Measurements from ENCODE around the gene ABCB11.

The ABCB11 gene

GRCh38 chr2:169009865-169010579 is 21.1 kb downstream of the ABCB11 start:
- H3K27ac ChIP-seq (ENCODE audit: low read depth in 2 of 2, low read length in 2 of 2), result peak overlapping the region; percentile 43 to 80
- H3K9me3 ChIP-seq (ENCODE audit: control insufficient read depth in 2 of 2, low read length in 2 of 2), result no peaks in the 10 kb centered on the region
- no peaks in the 10 kb centered on the region for H3K27me3 ChIP-seq (ENCODE audit: control insufficient read depth in 2 of 2, insufficient read depth in 2 of 2, low read length in 2 of 2)
- H3K36me3 ChIP-seq (ENCODE audit: control insufficient read depth in 2 of 2, insufficient read depth in 2 of 2, low read length in 2 of 2), result no peaks in the 10 kb centered on the region
- peaks cover 20 to 33% of the 10 kb centered on the region in 2 donors for H3K4me1 ChIP-seq (ENCODE audit: control insufficient read depth in 2 of 2, insufficient read depth in 2 of 2, low read length in 2 of 2)
- peak overlapping the region in 1 of 2 donors; percentile 10 for H3K9ac ChIP-seq (ENCODE audit: low read depth in 1 of 2, low read length in 2 of 2)
- H3K4me3 ChIP-seq (ENCODE audit: low read length in 2 of 2), result peak overlapping the region in 1 of 2 donors; percentile 28

DNA sequence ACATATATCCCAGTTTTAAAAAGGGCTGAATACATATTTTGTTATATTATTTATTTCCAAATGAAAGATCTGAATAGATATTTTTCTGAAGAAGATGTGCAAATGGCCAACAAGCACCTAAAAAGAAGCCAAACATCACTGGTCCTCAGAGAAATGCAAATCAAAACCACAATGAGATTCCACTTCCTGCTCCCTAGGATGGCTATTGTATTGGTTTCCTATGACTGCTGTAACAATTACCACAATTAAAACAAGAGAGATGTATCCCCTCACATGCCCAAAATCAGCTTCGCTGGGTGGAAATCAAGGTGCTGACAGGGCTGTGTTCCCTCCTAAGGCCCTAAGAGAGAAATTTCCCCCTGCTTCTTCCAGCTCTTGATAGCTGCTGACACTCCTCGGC is 23.2 kb downstream of the ABCB11 start:
- no peaks in the 10 kb centered on the region for H3K9me3 ChIP-seq (ENCODE audit: control insufficient read depth in 2 of 2, low read length in 2 of 2)
- H3K27ac ChIP-seq (ENCODE audit: low read depth in 2 of 2, low read length in 2 of 2), result no peak overlapping the region
- peaks cover 17 to 21% of the 10 kb centered on the region in 2 donors for H3K4me1 ChIP-seq (ENCODE audit: control insufficient read depth in 2 of 2, insufficient read depth in 2 of 2, low read length in 2 of 2)
- H3K4me3 ChIP-seq (ENCODE audit: low read length in 2 of 2), result no peak overlapping the region
- H3K9ac ChIP-seq (ENCODE audit: low read depth in 1 of 2, low read length in 2 of 2), result no peak overlapping the region
- no peaks in the 10 kb centered on the region for H3K36me3 ChIP-seq (ENCODE audit: control insufficient read depth in 2 of 2, insufficient read depth in 2 of 2, low read length in 2 of 2)
- no peaks in the 10 kb centered on the region for H3K27me3 ChIP-seq (ENCODE audit: control insufficient read depth in 2 of 2, insufficient read depth in 2 of 2, low read length in 2 of 2)

- H3K4me3 ChIP-seq (ENCODE audit: low read length in 2 of 2), result no peak overlapping the region
- no peaks in the 10 kb centered on the region for H3K9me3 ChIP-seq (ENCODE audit: control insufficient read depth in 2 of 2, low read length in 2 of 2)
- no peaks in the 10 kb centered on the region for H3K36me3 ChIP-seq (ENCODE audit: control insufficient read depth in 2 of 2, insufficient read depth in 2 of 2, low read length in 2 of 2)
- H3K4me1 ChIP-seq (ENCODE audit: control insufficient read depth in 2 of 2, insufficient read depth in 2 of 2, low read length in 2 of 2), result peaks cover 11 to 17% of the 10 kb centered on the region in 2 donors
- H3K27ac ChIP-seq (ENCODE audit: low read depth in 2 of 2, low read length in 2 of 2), result no peak overlapping the region
- H3K9ac ChIP-seq (ENCODE audit: low read depth in 1 of 2, low read length in 2 of 2), result no peak overlapping the region
- H3K27me3 ChIP-seq (ENCODE audit: control insufficient read depth in 2 of 2, insufficient read depth in 2 of 2, low read length in 2 of 2), result no peaks in the 10 kb centered on the region
These were observed 23.8 kb downstream of the ABCB11 start for GRCh38 chr2:169007356-169007755.

GRCh38 chr2:169006665-169007064 is 24.5 kb downstream of the ABCB11 start:
- peaks cover 6 to 13% of the 10 kb centered on the region in 2 donors for H3K4me1 ChIP-seq (ENCODE audit: control insufficient read depth in 2 of 2, insufficient read depth in 2 of 2, low read length in 2 of 2)
- H3K9me3 ChIP-seq (ENCODE audit: control insufficient read depth in 2 of 2, low read length in 2 of 2), result no peaks in the 10 kb centered on the region
- H3K27me3 ChIP-seq (ENCODE audit: control insufficient read depth in 2 of 2, insufficient read depth in 2 of 2, low read length in 2 of 2), result no peaks in the 10 kb centered on the region
- no peak overlapping the region for H3K9ac ChIP-seq (ENCODE audit: low read depth in 1 of 2, low read length in 2 of 2)
- no peak overlapping the region for H3K4me3 ChIP-seq (ENCODE audit: low read length in 2 of 2)
- no peak overlapping the region for H3K27ac ChIP-seq (ENCODE audit: low read depth in 2 of 2, low read length in 2 of 2)
- no peaks in the 10 kb centered on the region for H3K36me3 ChIP-seq (ENCODE audit: control insufficient read depth in 2 of 2, insufficient read depth in 2 of 2, low read length in 2 of 2)

- Histone ChIP-seq H3K27ac (ENCODE audit: low read depth in 2 of 2, low read length in 2 of 2) (no peak overlapping the region), H3K4me3 (ENCODE audit: low read length in 2 of 2) (no peak overlapping the region), H3K36me3 (ENCODE audit: control insufficient read depth in 2 of 2, insufficient read depth in 2 of 2, low read length in 2 of 2) (no peaks in the 10 kb centered on the region), H3K9ac (ENCODE audit: low read depth in 1 of 2, low read length in 2 of 2) (no peak overlapping the region), H3K9me3 (ENCODE audit: control insufficient read depth in 2 of 2, low read length in 2 of 2) (no peaks in the 10 kb centered on the region), H3K27me3 (ENCODE audit: control insufficient read depth in 2 of 2, insufficient read depth in 2 of 2, low read length in 2 of 2) (no peaks in the 10 kb centered on the region), H3K4me1 (ENCODE audit: control insufficient read depth in 2 of 2, insufficient read depth in 2 of 2, low read length in 2 of 2) (peaks cover 3 to 6% of the 10 kb centered on the region in 2 donors)
These were observed 25.1 kb downstream of the ABCB11 start for GRCh38 chr2:169005994-169006393.

DNA sequence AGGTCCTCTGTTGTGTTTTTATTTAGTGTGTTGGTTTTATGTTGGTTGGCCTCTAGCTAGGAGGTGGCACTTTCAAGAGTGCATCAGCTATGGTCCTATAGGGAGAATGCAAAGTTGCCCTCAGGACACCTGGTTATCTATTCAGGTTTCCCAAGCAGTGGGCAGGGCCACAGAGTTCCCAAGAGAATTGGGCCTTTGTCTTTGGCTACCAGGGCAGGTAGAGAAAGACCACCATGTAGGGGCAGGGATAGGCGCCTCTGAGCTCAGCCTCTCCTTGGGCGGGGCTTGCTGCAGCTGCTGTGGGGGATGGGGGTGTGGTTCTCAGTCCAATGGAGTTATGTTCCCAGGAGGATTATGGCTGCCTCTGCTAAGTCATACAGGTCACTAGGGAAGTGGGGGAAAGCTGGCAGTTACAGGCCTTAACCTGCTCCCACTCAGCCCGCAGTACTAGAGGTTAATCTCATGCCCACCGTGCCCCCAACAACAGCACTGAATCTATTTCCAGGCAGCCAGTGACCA is 26.0 kb downstream of the ABCB11 start:
- Histone ChIP-seq H3K4me1 (ENCODE audit: control insufficient read depth in 2 of 2, insufficient read depth in 2 of 2, low read length in 2 of 2) (peaks cover 3% of the 10 kb centered on the region in 2 donors), H3K9me3 (ENCODE audit: control insufficient read depth in 2 of 2, low read length in 2 of 2) (no peaks in the 10 kb centered on the region), H3K4me3 (ENCODE audit: low read length in 2 of 2) (no peak overlapping the region), H3K36me3 (ENCODE audit: control insufficient read depth in 2 of 2, insufficient read depth in 2 of 2, low read length in 2 of 2) (no peaks in the 10 kb centered on the region), H3K27me3 (ENCODE audit: control insufficient read depth in 2 of 2, insufficient read depth in 2 of 2, low read length in 2 of 2) (no peaks in the 10 kb centered on the region), H3K9ac (ENCODE audit: low read depth in 1 of 2, low read length in 2 of 2) (no peak overlapping the region), H3K27ac (ENCODE audit: low read depth in 2 of 2, low read length in 2 of 2) (no peak overlapping the region)

- H3K27ac ChIP-seq (ENCODE audit: low read depth in 2 of 2, low read length in 2 of 2), result no peak overlapping the region
- no peaks in the 10 kb centered on the region for H3K27me3 ChIP-seq (ENCODE audit: control insufficient read depth in 2 of 2, insufficient read depth in 2 of 2, low read length in 2 of 2)
- no peak overlapping the region for H3K4me3 ChIP-seq (ENCODE audit: low read length in 2 of 2)
- H3K9ac ChIP-seq (ENCODE audit: low read depth in 1 of 2, low read length in 2 of 2), result no peak overlapping the region
- H3K9me3 ChIP-seq (ENCODE audit: control insufficient read depth in 2 of 2, low read length in 2 of 2), result no peaks in the 10 kb centered on the region
- no peaks in the 10 kb centered on the region for H3K36me3 ChIP-seq (ENCODE audit: control insufficient read depth in 2 of 2, insufficient read depth in 2 of 2, low read length in 2 of 2)
- H3K4me1 ChIP-seq (ENCODE audit: control insufficient read depth in 2 of 2, insufficient read depth in 2 of 2, low read length in 2 of 2), result peaks cover 0 to 3% of the 10 kb centered on the region in 2 donors
These were observed 28.9 kb downstream of the ABCB11 start for GRCh38 chr2:169002161-169002738.

DNA sequence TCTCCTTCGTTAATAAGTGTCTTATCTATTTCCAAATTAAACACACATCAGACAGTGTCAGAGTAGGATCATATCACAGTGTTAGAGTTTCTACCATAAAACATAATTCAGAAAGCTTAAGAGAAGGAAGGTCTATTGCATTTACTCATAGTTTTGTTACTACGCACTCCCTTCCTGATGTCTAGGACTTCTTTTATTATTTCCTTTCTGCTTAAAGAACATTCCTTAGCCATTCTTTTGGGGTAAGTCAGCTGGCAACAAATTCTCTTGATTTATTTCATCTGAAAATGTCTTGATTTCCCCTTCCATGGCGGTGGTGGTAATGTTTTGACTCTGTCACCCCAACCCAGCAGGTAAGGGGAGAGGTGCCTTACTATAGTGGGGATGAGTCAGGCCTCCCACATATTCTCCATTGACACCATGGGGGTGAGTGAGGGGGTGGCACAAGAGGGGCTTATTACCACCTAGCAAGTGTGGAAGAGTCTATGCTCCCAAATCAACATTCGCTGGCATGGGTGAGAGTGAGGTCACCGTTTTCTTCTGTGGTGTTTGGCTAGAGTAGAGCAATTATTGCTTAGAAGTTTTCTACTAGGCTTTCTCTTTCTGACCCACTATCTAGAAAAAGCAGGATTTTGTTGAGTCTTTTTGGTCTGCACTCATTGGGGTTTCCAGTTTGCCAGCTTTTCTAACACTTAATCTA is 29.9 kb downstream of the ABCB11 start:
- H3K9me3 ChIP-seq (ENCODE audit: control insufficient read depth in 2 of 2, low read length in 2 of 2), result no peaks in the 10 kb centered on the region
- no peak overlapping the region for H3K27ac ChIP-seq (ENCODE audit: low read depth in 2 of 2, low read length in 2 of 2)
- H3K27me3 ChIP-seq (ENCODE audit: control insufficient read depth in 2 of 2, insufficient read depth in 2 of 2, low read length in 2 of 2), result no peaks in the 10 kb centered on the region
- no peak overlapping the region for H3K4me3 ChIP-seq (ENCODE audit: low read length in 2 of 2)
- peaks cover 0 to 3% of the 10 kb centered on the region in 2 donors for H3K4me1 ChIP-seq (ENCODE audit: control insufficient read depth in 2 of 2, insufficient read depth in 2 of 2, low read length in 2 of 2)
- no peak overlapping the region for H3K9ac ChIP-seq (ENCODE audit: low read depth in 1 of 2, low read length in 2 of 2)
- H3K36me3 ChIP-seq (ENCODE audit: control insufficient read depth in 2 of 2, insufficient read depth in 2 of 2, low read length in 2 of 2), result no peaks in the 10 kb centered on the region

DNA sequence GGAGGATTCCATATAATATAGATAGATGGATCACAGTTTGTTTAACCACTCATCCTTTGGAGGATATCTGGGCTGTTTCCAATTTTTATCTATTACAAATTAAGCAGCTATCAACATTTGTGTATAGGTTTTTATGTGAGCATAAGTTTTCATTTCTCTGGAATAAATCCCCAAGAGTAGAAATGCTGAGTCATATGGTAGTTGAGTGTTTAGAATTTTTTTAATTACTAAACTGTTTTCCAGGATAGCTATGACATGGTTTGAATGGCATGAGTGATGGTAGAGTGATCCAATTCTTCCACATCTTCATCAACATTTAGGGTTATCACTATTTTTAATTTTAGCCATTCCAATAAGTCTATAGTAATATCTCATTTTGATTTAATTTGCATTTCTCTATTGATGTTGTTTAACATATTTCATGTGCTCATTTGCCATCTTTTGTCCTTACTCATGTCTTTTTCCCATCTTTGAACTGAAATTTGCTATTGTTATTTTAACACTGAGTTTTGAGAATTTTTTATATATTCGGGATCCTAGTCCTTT is 31.4 kb downstream of the ABCB11 start:
- Histone ChIP-seq H3K4me1 (ENCODE audit: control insufficient read depth in 2 of 2, insufficient read depth in 2 of 2, low read length in 2 of 2) (peaks cover 0 to 3% of the 10 kb centered on the region in 2 donors), H3K4me3 (ENCODE audit: low read length in 2 of 2) (no peak overlapping the region), H3K36me3 (ENCODE audit: control insufficient read depth in 2 of 2, insufficient read depth in 2 of 2, low read length in 2 of 2) (no peaks in the 10 kb centered on the region), H3K27ac (ENCODE audit: low read depth in 2 of 2, low read length in 2 of 2) (no peak overlapping the region), H3K9me3 (ENCODE audit: control insufficient read depth in 2 of 2, low read length in 2 of 2) (no peaks in the 10 kb centered on the region), H3K9ac (ENCODE audit: low read depth in 1 of 2, low read length in 2 of 2) (no peak overlapping the region), H3K27me3 (ENCODE audit: control insufficient read depth in 2 of 2, insufficient read depth in 2 of 2, low read length in 2 of 2) (no peaks in the 10 kb centered on the region)
